Transverse colon (tissue), 4 donors: ENCODE measurements around the gene NRARP. TPM values are rescaled to one million over a fixed set of nuclear protein-coding genes. Genes with fewer than 3 reads are reported as not detected.

Experiments
- DNase-seq: peaks from one replicate; pipeline ENCODE4 v3.0.0-alpha.2; 2019
- H3K27ac ChIP-seq, 4 donors: fragments of 200-600 bp; sonication (generic); 2 replicates each; pipeline ENCODE4 v1.5.1; 2016 to 2018; ENCODE audit warnings: inconsistent platforms in 4 of 4
- H3K27me3 ChIP-seq: fragments of 200-600 bp; sonication (generic); 2 replicates; pipeline ENCODE4 v1.5.1; 2017; ENCODE audit warnings: inconsistent platforms
- H3K36me3 ChIP-seq, 4 donors: fragments of 200-600 bp; sonication (generic); 2 replicates each; pipeline ENCODE4 v1.5.1; 2017 to 2019; ENCODE audit warnings: inconsistent platforms in 4 of 4
- H3K4me1 ChIP-seq, 4 donors: fragments of 200-600 bp; sonication (generic); 2 replicates each; pipeline ENCODE4 v1.5.1; 2017 to 2020; ENCODE audit warnings: inconsistent platforms in 4 of 4
- H3K4me3 ChIP-seq, 4 donors: fragments of 200-600 bp; sonication (generic); 1 replicate in 1 of 4; 2 replicates in 3 of 4; pipeline versions ENCODE4 v1.5.1 to v1.6.1; 2017 to 2019; ENCODE audit warnings: inconsistent platforms in 4 of 4
- H3K9me3 ChIP-seq, 2 donors: fragments of 200-600 bp; sonication (generic); 2 replicates each; pipeline ENCODE4 v1.5.1; 2017 to 2019; ENCODE audit warnings: inconsistent platforms in 2 of 2
- EP300 ChIP-seq: sonication (generic); formaldehyde crosslinking; IDR thresholded peaks from one replicate; pipeline ENCODE4 v1.6.1; 2017; ENCODE audit warnings: antibody characterized with exemption, low read depth
- POLR2A ChIP-seq: fragments of 450-650 bp; IDR thresholded peaks from one replicate; pipeline ENCODE4 v1.6.1; 2016; ENCODE audit warnings: antibody characterized with exemption, mild to moderate bottlenecking, moderate library complexity
- POLR2AphosphoS5 ChIP-seq, 3 donors: sonication (generic); formaldehyde crosslinking; IDR thresholded peaks; one replicate each; pipeline ENCODE4 v1.6.1; 2016; ENCODE audit warnings: antibody characterized with exemption in 3 of 3
- WGBS, 2 donors: methylation state at CpG; one replicate each; pipeline ENCODE4 v1.1.5; 2018; ENCODE audit warnings: low coverage in 1 of 2; 5-methylcytosine and 5-hydroxymethylcytosine counted together
- in situ Hi-C, 4 donors: fragments of 200-750 bp; cut with MboI; loops; one replicate each; pipeline versions ENCODE4 v1.15.0 to v1.15.1; 2017; ENCODE audit warnings: low sequenced_read_pairs in 3 of 4, low pct_ligation_motif_present in 1 of 4, low pct_unique_long_range_greater_than_20kb in 1 of 4
- intact Hi-C: fragments of 100-400 bp; cut with DNase I; formaldehyde crosslinking; loops from one replicate; pipeline ENCODE4 v1.15.1; 2023; ENCODE audit warnings: low total_unique reads
- total RNA-seq, 4 donors: library from RNA; depleted of rRNA; stranded (reverse); fragments of >200 nt; gene quantifications; one replicate each; pipeline ENCODE4 v1.1.0, GENCODE V29; 2016
- TF ChIP-seq, protein P1 (sequence below), 5 experiments: fragments of 200-600 bp in 3 of 5; fragments of 450-650 bp in 2 of 5; sonication (generic) in 3 of 5; IDR thresholded peaks; 1 replicate in 2 of 5; 2 replicates in 3 of 5; pipeline ENCODE4 v1.5.1; 2016 to 2017; ENCODE audit warnings: antibody characterized with exemption in 5 of 5, inconsistent platforms in 3 of 5, mild to moderate bottlenecking in 2 of 5, moderate library complexity in 1 of 5

Gene NRARP
- total RNA-seq, 4 donors from 2014 or later = 92.0 to 343 (median 134) TPM

DNA sequence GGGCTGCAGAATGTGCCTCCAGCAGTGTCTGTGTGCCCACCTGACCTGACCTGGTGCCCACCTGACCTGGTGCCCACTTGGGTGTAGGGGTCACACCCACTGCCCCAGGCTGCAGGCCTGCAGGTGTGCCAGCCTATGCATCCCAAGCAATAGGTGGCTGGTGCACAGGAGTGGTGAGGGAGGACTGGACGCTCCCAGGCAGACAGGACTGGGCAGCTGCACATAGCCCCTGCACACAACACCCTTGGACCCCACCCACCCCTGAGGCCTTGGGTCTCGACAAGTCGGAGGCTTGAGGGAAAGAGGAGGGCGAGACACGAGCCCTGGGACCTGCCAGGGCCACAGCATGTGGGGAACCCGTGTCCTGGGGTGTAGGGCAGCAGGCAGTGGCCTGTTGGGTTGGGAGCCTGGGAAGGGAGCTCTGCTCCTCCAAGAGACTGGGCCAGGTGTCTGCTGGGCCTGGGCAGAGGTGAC lies 10.8 kb upstream of the NRARP start:
- intact Hi-C loops = no loop called here
- WGBS, 2 donors = 87% methylated on average over 6 of the region's 6 CpGs; no CpG with 5 or more reads in 1 of the 2 donors
- Histone ChIP-seq H3K4me1 (peaks cover 14 to 61% (median 43%) of the 10 kb centered on the region in 4 donors), H3K27me3 (peaks cover 17% of the 10 kb centered on the region), H3K9me3 (no peaks in the 10 kb centered on the region), H3K36me3 (no peaks in the 10 kb centered on the region), H3K27ac (peak overlapping the region in 1 of 4 donors; percentile 94), H3K4me3 (no peak overlapping the region)
- in situ Hi-C loops = no loop called here
- TF ChIP-seq, protein P1, sequence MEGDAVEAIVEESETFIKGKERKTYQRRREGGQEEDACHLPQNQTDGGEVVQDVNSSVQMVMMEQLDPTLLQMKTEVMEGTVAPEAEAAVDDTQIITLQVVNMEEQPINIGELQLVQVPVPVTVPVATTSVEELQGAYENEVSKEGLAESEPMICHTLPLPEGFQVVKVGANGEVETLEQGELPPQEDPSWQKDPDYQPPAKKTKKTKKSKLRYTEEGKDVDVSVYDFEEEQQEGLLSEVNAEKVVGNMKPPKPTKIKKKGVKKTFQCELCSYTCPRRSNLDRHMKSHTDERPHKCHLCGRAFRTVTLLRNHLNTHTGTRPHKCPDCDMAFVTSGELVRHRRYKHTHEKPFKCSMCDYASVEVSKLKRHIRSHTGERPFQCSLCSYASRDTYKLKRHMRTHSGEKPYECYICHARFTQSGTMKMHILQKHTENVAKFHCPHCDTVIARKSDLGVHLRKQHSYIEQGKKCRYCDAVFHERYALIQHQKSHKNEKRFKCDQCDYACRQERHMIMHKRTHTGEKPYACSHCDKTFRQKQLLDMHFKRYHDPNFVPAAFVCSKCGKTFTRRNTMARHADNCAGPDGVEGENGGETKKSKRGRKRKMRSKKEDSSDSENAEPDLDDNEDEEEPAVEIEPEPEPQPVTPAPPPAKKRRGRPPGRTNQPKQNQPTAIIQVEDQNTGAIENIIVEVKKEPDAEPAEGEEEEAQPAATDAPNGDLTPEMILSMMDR (IDR thresholded peaks at IDR 0.05) = no peak
- TF ChIP-seq POLR2A = no peak
- TF ChIP-seq EP300 = no peak
- no peak for TF ChIP-seq POLR2AphosphoS5 (IDR thresholded peaks at IDR 0.05)
- DNase-seq = no peak

DNA sequence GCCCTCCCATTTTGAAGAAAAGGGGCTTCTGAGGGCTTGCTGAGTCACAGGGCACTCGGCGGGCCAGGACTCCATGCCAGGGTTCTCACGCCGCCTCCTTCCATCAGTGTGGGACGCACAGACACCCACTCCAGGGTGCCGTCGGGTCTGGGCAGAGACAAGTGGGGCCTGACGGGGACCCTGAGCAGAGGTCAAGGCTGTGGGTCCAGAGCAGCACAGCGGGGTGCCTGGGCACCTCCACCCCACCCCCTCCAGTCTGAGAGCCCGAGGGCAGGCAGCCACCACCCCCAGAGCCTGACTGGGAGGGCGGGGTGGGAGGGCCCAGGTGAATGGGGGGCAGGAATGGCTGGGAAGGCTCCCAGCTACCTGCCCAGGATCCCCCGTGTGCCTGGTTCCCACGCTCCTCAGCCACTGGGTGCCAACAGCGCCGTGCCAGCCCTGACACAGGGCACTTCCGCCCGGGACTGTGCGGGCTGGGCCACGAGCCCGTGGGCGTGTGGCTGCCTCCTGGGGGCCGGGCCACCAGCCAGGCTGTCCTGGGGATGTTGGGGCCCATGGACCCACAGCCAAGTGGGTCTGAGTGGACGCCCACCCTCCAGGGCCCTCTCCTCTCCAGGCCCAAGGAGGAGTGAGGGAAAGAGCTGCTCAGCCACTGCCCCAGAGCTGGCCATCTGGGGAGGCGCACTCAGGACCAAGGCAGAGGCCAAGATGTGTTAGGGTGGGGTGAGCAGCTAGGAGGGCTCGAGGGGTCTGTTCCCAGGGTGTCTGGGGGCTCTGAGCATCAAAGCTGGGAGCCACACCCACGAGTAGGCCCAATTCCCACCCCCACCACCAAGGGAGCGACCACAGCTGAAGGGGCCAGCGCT lies 10.1 kb upstream of the NRARP start:
- H3K36me3 ChIP-seq = no peaks in the 10 kb centered on the region
- in situ Hi-C loops = no loop called here
- peaks cover 17% of the 10 kb centered on the region for H3K27me3 ChIP-seq
- H3K9me3 ChIP-seq = no peaks in the 10 kb centered on the region
- no peak overlapping the region for H3K4me3 ChIP-seq
- peaks cover 16 to 68% (median 50%) of the 10 kb centered on the region in 4 donors for H3K4me1 ChIP-seq
- intact Hi-C loops = no loop called here
- WGBS, 2 donors = 65% methylated on average over 15 of the region's 28 CpGs; no CpG with 5 or more reads in 1 of the 2 donors
- TF ChIP-seq, protein P1 (IDR thresholded peaks at IDR 0.05) = no peak
- TF ChIP-seq EP300 = no peak
- TF ChIP-seq POLR2AphosphoS5 (IDR thresholded peaks at IDR 0.05) = peak in 2 of 3 donors; percentile 12 to 42
- no peak for TF ChIP-seq POLR2A
- peak overlapping the region; percentile 83 to 94 (median 84) for H3K27ac ChIP-seq
- peak; percentile 44 for DNase-seq

DNA sequence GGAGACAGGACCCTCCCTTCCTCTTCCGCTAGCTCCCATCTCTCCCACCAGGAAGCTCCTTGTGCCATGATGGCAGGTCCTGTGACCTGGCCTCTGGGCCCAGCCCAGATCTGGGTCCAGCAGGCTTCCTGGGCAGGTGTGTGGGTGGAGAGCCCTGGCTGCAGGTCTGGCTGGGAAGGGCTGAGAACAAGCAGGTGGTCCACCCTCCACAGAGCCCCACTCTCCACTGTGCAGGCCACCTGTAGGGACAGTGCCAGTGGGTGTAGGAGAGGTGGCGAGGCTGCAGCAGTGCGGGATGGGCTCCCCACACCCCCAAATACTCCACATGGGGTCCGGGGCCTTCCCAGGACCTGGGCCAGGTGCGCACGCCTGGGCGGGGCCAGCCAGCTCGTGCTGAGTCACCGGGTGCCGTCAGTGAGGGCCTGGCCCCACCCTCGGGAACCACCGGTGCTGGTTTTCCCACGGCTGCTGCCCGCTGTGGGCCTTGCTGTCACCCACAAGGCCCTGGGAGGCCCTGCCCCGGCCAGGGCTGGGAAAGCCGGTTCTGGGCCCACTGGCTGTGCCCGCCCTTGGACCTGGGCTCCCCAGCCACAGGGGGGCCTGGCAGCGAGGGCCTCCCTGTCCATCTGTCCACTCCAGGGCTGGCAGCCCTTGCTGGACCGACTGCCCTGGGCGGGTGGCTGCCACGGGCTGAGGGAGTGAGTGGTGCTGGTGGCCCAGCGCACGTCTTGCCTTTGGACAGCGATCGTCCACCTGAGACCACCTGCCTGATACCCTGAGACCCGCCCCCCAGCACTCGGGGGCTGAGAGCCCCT lies 9.3 kb upstream of the NRARP start:
- H3K9me3 ChIP-seq = no peaks in the 10 kb centered on the region
- in situ Hi-C loops (no loop called here), intact Hi-C loops (no loop called here)
- DNase-seq = peak; percentile 92
- TF ChIP-seq, protein P1 (IDR thresholded peaks at IDR 0.05) = no peak
- TF ChIP-seq POLR2AphosphoS5 (IDR thresholded peaks at IDR 0.05) (peak; percentile 11 to 63 (median 55)), EP300 (peak; percentile 39), POLR2A (peak; percentile 44)
- no peak overlapping the region for H3K4me3 ChIP-seq
- no peaks in the 10 kb centered on the region for H3K36me3 ChIP-seq
- H3K27ac ChIP-seq = peak overlapping the region; percentile 83 to 94 (median 84)
- H3K4me1 ChIP-seq = peaks cover 14 to 73% (median 52%) of the 10 kb centered on the region in 4 donors
- 57% methylated on average over 14 of the region's 27 CpGs; no CpG with 5 or more reads in 1 of the 2 donors for WGBS, 2 donors
- H3K27me3 ChIP-seq = peaks cover 13% of the 10 kb centered on the region
